T-helper 1 cell treated with Interleukin-12 subunit alpha and Interleukin-12 subunit beta and Interleukin-4 antibody, amounts not matched to agents 30 μg/mL and 1 μg/mL, for 36 hours (primary cell): ENCODE results near the gene ZEB2.

Source experiments
- H3K27ac Mint-ChIP-seq: one replicate; pipeline ENCODE4 v1.8.0; 2021; ENCODE audit warnings: mild to moderate bottlenecking, mixed read lengths
- H3K27me3 Mint-ChIP-seq: one replicate; pipeline ENCODE4 v1.8.0; 2021; ENCODE audit warnings: low read depth, mixed read lengths
- H3K36me3 Mint-ChIP-seq: one replicate; pipeline ENCODE4 v1.8.0; 2021; ENCODE audit warnings: low read depth, mixed read lengths
- H3K4me1 Mint-ChIP-seq: one replicate; pipeline ENCODE4 v1.8.0; 2021; ENCODE audit warnings: low read depth, mixed read lengths
- H3K4me3 Mint-ChIP-seq: one replicate; pipeline ENCODE4 v1.8.0; 2021; ENCODE audit warnings: mild to moderate bottlenecking, moderate library complexity, mixed read lengths
- H3K9me3 Mint-ChIP-seq: one replicate; pipeline ENCODE4 v1.8.0; 2021; ENCODE audit warnings: mixed read lengths

The ZEB2 gene

GRCh38 chr2:144500563-144500962, 19.4 kb downstream of the ZEB2 start:
- Mint-ChIP-seq H3K4me3 (no peak overlapping the region), H3K4me1 (peaks cover 3% of the 10 kb centered on the region), H3K36me3 (peaks cover 2% of the 10 kb centered on the region), H3K9me3 (no peaks in the 10 kb centered on the region), H3K27ac (no peak overlapping the region), H3K27me3 (no peaks in the 10 kb centered on the region)

- Mint-ChIP-seq H3K27me3 (no peaks in the 10 kb centered on the region), H3K4me1 (peaks cover 4% of the 10 kb centered on the region), H3K27ac (no peak overlapping the region), H3K36me3 (peaks cover 2% of the 10 kb centered on the region), H3K4me3 (no peak overlapping the region), H3K9me3 (no peaks in the 10 kb centered on the region)
Observed at GRCh38 chr2:144498277-144498676, 21.6 kb downstream of the ZEB2 start.

DNA sequence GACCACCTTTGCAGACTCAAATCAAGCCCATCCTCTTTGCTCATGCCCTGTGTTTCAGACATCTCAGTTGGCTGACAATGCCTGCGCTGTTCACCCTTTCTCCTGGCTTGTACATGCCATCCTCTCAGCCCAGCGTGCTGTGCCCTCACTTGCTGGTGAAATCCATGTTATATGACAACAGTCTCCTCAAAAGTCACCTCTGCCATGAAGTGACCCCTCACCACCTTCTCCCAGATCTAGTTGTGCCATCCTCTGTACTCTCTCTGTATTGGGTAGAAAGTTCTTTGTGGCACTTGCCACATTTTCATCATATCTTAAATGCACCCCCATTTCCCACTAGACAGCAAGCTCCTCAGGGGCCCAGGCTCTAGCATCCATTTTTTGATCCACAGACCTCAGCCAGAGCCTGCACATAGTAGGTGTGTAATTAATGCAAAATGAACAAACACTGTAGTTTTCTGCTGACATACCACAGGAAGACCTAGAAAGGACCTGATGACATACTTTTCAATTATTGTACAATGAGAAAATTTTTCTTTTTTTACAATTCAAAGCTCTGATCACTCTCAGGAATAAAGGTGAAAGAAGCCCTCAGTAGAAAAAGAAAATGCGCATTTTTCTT, 22.8 kb downstream of the ZEB2 start:
- H3K36me3 Mint-ChIP-seq: peaks cover 2% of the 10 kb centered on the region
- H3K4me3 Mint-ChIP-seq: no peak overlapping the region
- peaks cover 13% of the 10 kb centered on the region for H3K4me1 Mint-ChIP-seq
- H3K9me3 Mint-ChIP-seq: no peaks in the 10 kb centered on the region
- H3K27ac Mint-ChIP-seq: no peak overlapping the region
- no peaks in the 10 kb centered on the region for H3K27me3 Mint-ChIP-seq

DNA sequence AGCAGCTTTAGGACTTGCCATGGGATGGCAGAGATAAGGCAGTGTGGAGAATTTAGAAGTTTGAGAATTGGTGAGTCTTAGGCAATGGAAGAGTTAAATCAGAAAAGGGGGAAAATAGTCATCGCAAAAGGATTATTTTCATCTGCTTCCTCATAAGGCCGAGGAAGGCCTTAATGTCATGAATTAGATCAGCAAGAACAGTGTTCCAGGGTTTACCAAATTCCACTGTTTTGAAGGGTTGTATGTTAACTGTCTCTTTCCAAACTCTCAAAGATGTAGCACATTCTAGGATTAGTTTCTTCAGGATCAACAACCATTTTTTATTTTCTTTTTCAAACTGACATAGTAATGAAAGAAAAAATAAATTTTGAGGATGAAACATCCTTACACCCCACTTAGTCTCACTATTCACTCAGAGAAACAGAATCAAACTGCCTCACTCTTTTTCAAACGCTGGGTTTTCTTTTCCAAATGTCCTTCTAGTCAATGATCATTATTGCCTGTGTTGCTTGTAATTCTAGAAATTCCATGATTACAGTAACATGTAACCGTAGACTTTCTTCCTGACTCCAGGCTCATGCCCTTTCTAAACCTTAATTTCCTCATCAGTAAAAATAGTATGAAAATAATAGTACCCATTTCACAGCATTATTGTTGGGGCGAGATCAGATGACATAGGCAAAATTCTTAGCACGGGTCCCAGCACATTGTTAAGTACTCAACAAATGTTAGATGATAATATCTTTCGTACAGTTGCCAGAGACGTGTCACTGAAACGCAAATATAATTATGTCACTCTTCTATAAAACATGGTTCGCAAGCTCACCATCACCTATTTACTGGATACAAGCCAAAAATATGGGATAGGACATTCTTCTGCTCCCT, 23.6 kb downstream of the ZEB2 start:
- peaks cover 13% of the 10 kb centered on the region for H3K4me1 Mint-ChIP-seq
- peaks cover 2% of the 10 kb centered on the region for H3K36me3 Mint-ChIP-seq
- H3K9me3 Mint-ChIP-seq: no peaks in the 10 kb centered on the region
- H3K4me3 Mint-ChIP-seq: no peak overlapping the region
- H3K27me3 Mint-ChIP-seq: no peaks in the 10 kb centered on the region
- no peak overlapping the region for H3K27ac Mint-ChIP-seq

DNA sequence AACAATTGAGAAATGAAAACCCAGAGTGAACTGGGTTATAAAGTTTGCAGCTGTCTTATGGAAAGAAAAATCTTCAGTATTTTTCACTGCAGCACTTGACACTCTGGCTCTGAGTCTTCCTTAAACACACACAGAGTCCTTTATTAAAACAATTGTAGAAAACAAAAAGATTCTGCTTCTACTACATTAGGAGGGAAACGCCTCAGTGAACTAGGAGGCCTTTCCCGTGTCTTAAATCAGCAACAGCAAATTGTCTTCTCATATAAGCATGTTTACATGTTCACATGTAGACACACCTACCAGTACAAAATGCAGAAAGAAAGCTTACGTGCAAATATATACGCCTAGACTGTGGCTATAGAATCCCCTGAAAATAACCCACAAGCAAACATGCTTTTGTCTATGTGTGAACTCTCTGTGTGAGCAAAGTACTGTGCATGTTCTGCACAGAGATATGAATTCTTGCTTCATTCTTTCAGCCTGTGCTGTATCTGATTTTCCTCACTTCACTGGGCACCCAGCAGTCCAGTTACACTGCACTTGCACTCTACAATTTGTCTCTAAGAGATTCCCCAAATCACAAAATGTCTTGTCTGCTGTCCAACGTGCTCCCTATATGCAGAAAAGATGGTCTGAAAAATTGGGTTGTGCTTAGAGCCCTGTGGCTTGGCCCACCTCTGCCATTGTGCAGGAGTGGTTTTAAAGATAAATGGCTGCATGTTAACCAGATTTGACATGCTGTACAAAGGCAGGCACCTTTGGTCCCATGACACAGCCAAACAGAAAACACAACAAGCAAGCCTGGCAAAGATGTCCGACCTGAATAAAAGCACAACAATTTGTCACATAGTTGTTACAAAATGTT, 24.5 kb downstream of the ZEB2 start:
- Mint-ChIP-seq H3K4me1 (peaks cover 13% of the 10 kb centered on the region), H3K27ac (no peak overlapping the region)

GRCh38 chr2:144493027-144493809, 26.7 kb downstream of the ZEB2 start:
- Mint-ChIP-seq H3K27ac (peak overlapping the region; percentile 56), H3K4me3 (no peak overlapping the region), H3K9me3 (no peaks in the 10 kb centered on the region), H3K4me1 (peaks cover 13% of the 10 kb centered on the region), H3K36me3 (peaks cover under 1% of the 10 kb centered on the region), H3K27me3 (no peaks in the 10 kb centered on the region)

More for the DNA sequence above, 24.5 kb downstream of the ZEB2 start:
- Mint-ChIP-seq H3K27me3 (no peaks in the 10 kb centered on the region), H3K36me3 (peaks cover 2% of the 10 kb centered on the region), H3K4me3 (no peak overlapping the region), H3K9me3 (no peaks in the 10 kb centered on the region)

DNA sequence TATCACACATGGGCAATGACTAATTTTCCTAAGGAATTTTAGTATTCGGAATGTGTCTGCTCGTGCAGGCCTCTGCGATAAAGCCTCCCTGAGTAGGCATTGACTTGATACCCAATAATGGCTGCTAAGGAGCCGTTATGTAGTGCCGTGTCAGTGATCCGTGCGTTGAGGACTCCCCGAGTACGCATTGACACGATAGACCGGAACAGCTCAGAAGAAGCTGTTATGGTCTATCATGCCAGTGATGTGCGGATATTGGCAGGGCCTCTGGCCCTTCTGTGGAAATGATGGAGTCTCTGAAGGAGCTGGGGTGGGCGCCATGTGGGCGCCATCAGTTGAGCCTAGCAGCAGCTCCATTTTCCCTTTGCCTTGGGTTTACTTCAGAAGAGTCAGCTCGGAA, 29.1 kb downstream of the ZEB2 start:
- Mint-ChIP-seq H3K4me3 (no peak overlapping the region), H3K9me3 (no peaks in the 10 kb centered on the region), H3K36me3 (no peaks in the 10 kb centered on the region), H3K27me3 (no peaks in the 10 kb centered on the region), H3K4me1 (peaks cover 12% of the 10 kb centered on the region), H3K27ac (no peak overlapping the region)

DNA sequence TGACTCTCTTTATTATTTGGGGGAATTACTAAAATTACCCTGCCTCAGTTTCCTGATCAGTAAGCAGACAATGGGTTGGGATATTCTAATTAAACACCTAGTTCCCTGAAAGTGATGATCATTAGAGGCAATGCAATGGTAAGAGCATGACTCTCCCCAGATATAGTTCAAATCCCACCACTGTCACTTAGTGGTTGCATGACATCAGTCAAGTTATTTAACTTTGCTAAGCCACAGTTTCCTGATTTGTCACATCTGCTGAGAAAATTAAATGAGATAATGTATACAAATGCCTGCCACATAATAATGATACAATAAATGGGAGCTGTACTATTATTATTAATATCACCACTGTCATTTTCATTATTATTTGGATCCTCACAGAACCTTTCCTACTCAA, 29.9 kb downstream of the ZEB2 start:
- H3K4me3 Mint-ChIP-seq: no peak overlapping the region
- peaks cover 12% of the 10 kb centered on the region for H3K4me1 Mint-ChIP-seq
- H3K27me3 Mint-ChIP-seq: no peaks in the 10 kb centered on the region
- no peaks in the 10 kb centered on the region for H3K36me3 Mint-ChIP-seq
- no peak overlapping the region for H3K27ac Mint-ChIP-seq
- no peaks in the 10 kb centered on the region for H3K9me3 Mint-ChIP-seq

GRCh38 chr2:144489315-144489916, 30.5 kb downstream of the ZEB2 start:
- H3K27me3 Mint-ChIP-seq: no peaks in the 10 kb centered on the region
- H3K4me3 Mint-ChIP-seq: no peak overlapping the region
- no peaks in the 10 kb centered on the region for H3K9me3 Mint-ChIP-seq
- H3K4me1 Mint-ChIP-seq: peaks cover 12% of the 10 kb centered on the region
- no peak overlapping the region for H3K27ac Mint-ChIP-seq
- H3K36me3 Mint-ChIP-seq: no peaks in the 10 kb centered on the region

- no peak overlapping the region for H3K27ac Mint-ChIP-seq
- no peaks in the 10 kb centered on the region for H3K9me3 Mint-ChIP-seq
- no peaks in the 10 kb centered on the region for H3K27me3 Mint-ChIP-seq
- H3K36me3 Mint-ChIP-seq: no peaks in the 10 kb centered on the region
- no peak overlapping the region for H3K4me3 Mint-ChIP-seq
- H3K4me1 Mint-ChIP-seq: peaks cover 1% of the 10 kb centered on the region
Observed at GRCh38 chr2:144484201-144484948, 35.5 kb downstream of the ZEB2 start.

GRCh38 chr2:144481666-144482065, 38.3 kb downstream of the ZEB2 start:
- Mint-ChIP-seq H3K9me3 (no peaks in the 10 kb centered on the region), H3K4me3 (no peak overlapping the region), H3K4me1 (no peaks in the 10 kb centered on the region), H3K27ac (no peak overlapping the region), H3K27me3 (no peaks in the 10 kb centered on the region), H3K36me3 (no peaks in the 10 kb centered on the region)

GRCh38 chr2:144481109-144481508, 38.8 kb downstream of the ZEB2 start:
- Mint-ChIP-seq H3K27ac (no peak overlapping the region), H3K4me1 (no peaks in the 10 kb centered on the region)

DNA sequence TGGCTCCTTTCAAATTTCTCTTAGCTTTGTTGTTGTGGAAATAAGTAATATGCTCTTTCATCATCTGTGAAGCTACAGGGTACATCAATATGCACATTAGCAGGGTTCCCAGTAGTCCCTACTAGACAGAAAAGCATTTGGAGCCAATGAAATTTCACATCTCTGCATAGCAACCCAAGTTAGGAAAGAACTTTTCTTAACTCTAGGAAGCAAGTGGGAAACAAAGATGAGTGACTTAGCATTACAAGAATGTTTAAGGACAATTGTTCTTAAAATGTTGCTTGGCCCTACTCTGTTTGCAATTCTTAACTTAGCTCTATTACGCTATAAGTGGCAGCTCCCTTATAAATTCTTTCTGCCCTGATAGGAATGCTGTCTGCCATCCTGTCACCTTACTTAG, 39.6 kb downstream of the ZEB2 start:
- Mint-ChIP-seq H3K4me3 (no peak overlapping the region), H3K9me3 (no peaks in the 10 kb centered on the region), H3K4me1 (no peaks in the 10 kb centered on the region), H3K27me3 (no peaks in the 10 kb centered on the region), H3K27ac (no peak overlapping the region), H3K36me3 (no peaks in the 10 kb centered on the region)

More at GRCh38 chr2:144481109-144481508, 38.8 kb downstream of the ZEB2 start:
- Mint-ChIP-seq H3K4me3 (no peak overlapping the region), H3K9me3 (no peaks in the 10 kb centered on the region), H3K27me3 (no peaks in the 10 kb centered on the region), H3K36me3 (no peaks in the 10 kb centered on the region)
